ENCODE measurements around the gene GGCT. TPM values are rescaled to one million over a fixed set of nuclear protein-coding genes. Genes with fewer than 3 reads are reported as not detected.

GGCT gene
- total RNA-seq, 2 experiments from 2014 or later, result 78.6 to 78.7 TPM

- CTCF ChIA-PET, result interaction anchor here (0.7 to 7.1 kb wide), 22 partner anchors 8 to 583 kb away, joined by 3 to 70 read pairs (median 5); no protein-coding TSS in a partner anchor
- no peak for TF ChIP-seq CTCF (IDR thresholded peaks at IDR 0.05)
- Mint-ChIP-seq H3K4me1 (ENCODE audit: low read depth) (no peaks in the 10 kb centered on the region), H3K9me3 (no peaks in the 10 kb centered on the region), H3K36me3 (ENCODE audit: low read depth) (no peaks in the 10 kb centered on the region), H3K27ac (no peak overlapping the region), H3K4me3 (no peak overlapping the region), H3K27me3 (no peaks in the 10 kb centered on the region)
- ATAC-seq (no peak), DNase-seq (no peak)
- POLR2A ChIA-PET, result no interaction called here
- intact Hi-C loops (cut with micrococcal nuclease), result no loop called here
Measured at GRCh38 chr7:30549931-30550493, 45.4 kb upstream of the GGCT start.

DNA sequence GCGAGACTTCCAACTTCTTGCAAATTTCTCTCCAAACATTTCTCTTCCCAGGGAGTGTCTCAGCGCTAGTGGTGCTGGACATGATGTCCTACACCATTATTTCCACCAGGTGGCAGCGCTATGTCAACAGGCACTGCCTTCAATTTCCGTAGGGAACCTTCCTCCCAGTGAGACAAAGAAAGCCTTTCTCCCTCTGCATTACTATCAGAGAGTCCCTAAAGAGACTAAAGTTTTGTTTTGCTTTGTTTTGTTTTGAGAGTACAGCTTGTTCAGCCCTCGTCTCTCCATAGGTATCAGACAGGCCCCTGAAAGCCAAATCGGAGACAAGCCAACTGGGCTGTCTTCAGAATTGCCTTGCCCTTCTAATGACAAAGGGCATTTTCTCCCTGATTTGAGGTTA is 44.2 kb upstream of the GGCT start:
- ChIA-PET POLR2A (no interaction called here), CTCF (interaction anchor here (0.6 to 7.1 kb wide), 29 partner anchors 9 to 581 kb away, joined by 3 to 70 read pairs (median 4); no protein-coding TSS in a partner anchor)
- Mint-ChIP-seq H3K27me3 (no peaks in the 10 kb centered on the region), H3K4me3 (no peak overlapping the region), H3K36me3 (ENCODE audit: low read depth) (peaks cover 2% of the 10 kb centered on the region), H3K9me3 (no peaks in the 10 kb centered on the region), H3K27ac (no peak overlapping the region), H3K4me1 (ENCODE audit: low read depth) (no peaks in the 10 kb centered on the region)
- DNase-seq (peak; percentile 50), ATAC-seq (peak; percentile 73)
- intact Hi-C loops (cut with micrococcal nuclease), result no loop called here
- peak; percentile 85 for TF ChIP-seq CTCF (IDR thresholded peaks at IDR 0.05)

GRCh38 chr7:30546596-30546995 is 42.0 kb upstream of the GGCT start:
- Mint-ChIP-seq H3K9me3 (no peaks in the 10 kb centered on the region), H3K4me1 (ENCODE audit: low read depth) (no peaks in the 10 kb centered on the region), H3K27me3 (no peaks in the 10 kb centered on the region), H3K27ac (no peak overlapping the region), H3K36me3 (ENCODE audit: low read depth) (peaks cover 11% of the 10 kb centered on the region), H3K4me3 (no peak overlapping the region)
- no peak for TF ChIP-seq CTCF (IDR thresholded peaks at IDR 0.05)
- no peak for ATAC-seq
- intact Hi-C loops (cut with micrococcal nuclease), result no loop called here
- DNase-seq, result no peak
- CTCF ChIA-PET, result interaction anchor here (0.8 to 7.1 kb wide), 5 partner anchors 17 to 195 kb away, joined by 3 to 70 read pairs (median 4); no protein-coding TSS in a partner anchor
- POLR2A ChIA-PET, result no interaction called here

DNA sequence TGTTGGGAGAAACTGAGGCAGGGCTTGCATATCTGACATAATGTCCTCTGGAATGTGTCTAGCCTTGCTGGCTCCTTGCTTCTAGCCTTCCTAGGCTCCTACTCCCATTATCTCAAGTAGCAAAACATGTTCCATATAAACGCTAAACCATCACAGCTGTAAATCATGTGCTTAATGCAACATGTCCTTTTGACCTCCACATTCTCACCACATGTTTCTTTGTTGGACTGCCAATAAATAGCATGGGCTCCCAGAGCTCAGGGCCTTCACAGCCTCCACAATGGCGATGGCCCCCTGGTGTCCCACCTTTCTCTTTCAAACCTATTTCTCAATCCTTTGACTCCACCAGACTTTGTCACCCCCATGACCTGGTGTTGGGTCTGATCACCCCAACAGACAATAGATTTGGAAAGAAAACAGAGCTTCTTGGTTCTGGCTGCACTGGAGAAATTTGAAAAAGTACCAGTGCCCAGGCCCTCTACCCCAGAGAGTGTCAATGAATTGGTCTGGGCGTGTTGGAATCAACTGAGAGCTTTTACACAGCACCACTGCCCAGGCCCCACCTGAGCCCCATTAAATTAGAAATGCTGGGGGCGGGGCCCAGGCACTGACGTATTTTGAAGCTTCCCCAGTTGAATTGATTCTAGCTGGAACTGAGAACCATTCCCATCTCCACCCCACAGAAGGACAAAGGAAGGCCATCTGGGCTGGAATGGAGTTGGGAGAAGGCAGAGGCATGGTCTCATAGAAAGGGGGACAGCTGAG is 41.3 kb upstream of the GGCT start:
- intact Hi-C loops (cut with micrococcal nuclease), result no loop called here
- Mint-ChIP-seq H3K9me3 (no peaks in the 10 kb centered on the region), H3K27me3 (no peaks in the 10 kb centered on the region), H3K4me1 (ENCODE audit: low read depth) (no peaks in the 10 kb centered on the region), H3K27ac (no peak overlapping the region), H3K4me3 (no peak overlapping the region), H3K36me3 (ENCODE audit: low read depth) (peaks cover 11% of the 10 kb centered on the region)
- CTCF ChIA-PET, result interaction anchor here (0.7 to 7.1 kb wide), 5 partner anchors 10 to 381 kb away, joined by 3 to 70 read pairs (median 4); no protein-coding TSS in a partner anchor
- DNase-seq (no peak), ATAC-seq (no peak)
- POLR2A ChIA-PET, result interaction anchor here (0.8 kb wide), 1 partner anchor 62 kb away, joined by 3 read pairs; no protein-coding TSS in a partner anchor
- no peak for TF ChIP-seq CTCF (IDR thresholded peaks at IDR 0.05)
